Gastroesophageal sphincter (tissue), 4 donors: ENCODE data around the gene PNKP. TPM values are rescaled to one million over a fixed set of nuclear protein-coding genes. Genes with fewer than 3 reads are reported as not detected.

Experiments used
- ATAC-seq: fragments of 150-250 bp; one replicate; pipeline ENCODE4 v1.9.1; 2016; ENCODE audit warnings: mild to moderate bottlenecking, moderate library complexity
- H3K27ac ChIP-seq, 4 donors: fragments of 200-600 bp; sonication (generic) in 3 of 4; 1 replicate in 3 of 4; 2 replicates in 1 of 4; pipeline ENCODE4 v1.5.1; 2016 to 2019
- H3K27me3 ChIP-seq: fragments of 200-600 bp; sonication (generic); one replicate; pipeline ENCODE4 v1.5.1; 2019
- H3K36me3 ChIP-seq, 2 donors: fragments of 200-600 bp; sonication (generic); one replicate each; pipeline ENCODE4 v1.5.1; 2019; ENCODE audit warnings: control low read depth in 1 of 2
- H3K4me1 ChIP-seq, 3 donors: fragments of 200-600 bp; sonication (generic); 1 replicate in 2 of 3; 2 replicates in 1 of 3; pipeline ENCODE4 v1.5.1; 2016 to 2019; ENCODE audit warnings: control low read depth in 2 of 3
- H3K4me3 ChIP-seq, 2 donors: fragments of 200-600 bp; sonication (generic); one replicate each; pipeline ENCODE4 v1.5.1; 2019; ENCODE audit warnings: mild to moderate bottlenecking in 1 of 2, moderate library complexity in 1 of 2
- H3K9me3 ChIP-seq, 3 donors: fragments of 200-600 bp; sonication (generic); one replicate each; pipeline ENCODE4 v1.5.1; 2017 to 2019; ENCODE audit warnings: control low read depth in 2 of 3
- CTCF ChIP-seq, 4 experiments: fragments of 200-600 bp in 2 of 4; fragments of 450-650 bp in 2 of 4; sonication (generic) in 1 of 4; IDR thresholded peaks; one replicate each; pipeline ENCODE4 v1.5.1; 2017 to 2019; ENCODE audit warnings: antibody characterized with exemption in 4 of 4, mild to moderate bottlenecking in 2 of 4, moderate library complexity in 2 of 4
- EP300 ChIP-seq: sonication (generic); formaldehyde crosslinking; IDR thresholded peaks from one replicate; pipeline ENCODE4 v1.6.1; 2017; ENCODE audit warnings: antibody characterized with exemption, mild to moderate bottlenecking
- POLR2A ChIP-seq, 2 donors: fragments of 450-650 bp; IDR thresholded peaks; one replicate each; pipeline ENCODE4 v1.6.1; 2017; ENCODE audit warnings: antibody characterized with exemption in 2 of 2, mild to moderate bottlenecking in 2 of 2, moderate library complexity in 1 of 2
- POLR2AphosphoS5 ChIP-seq: sonication (generic); formaldehyde crosslinking; IDR thresholded peaks from one replicate; pipeline ENCODE4 v1.6.1; 2017; ENCODE audit warnings: antibody characterized with exemption
- WGBS, 2 donors: methylation state at CpG; one replicate each; pipeline ENCODE4 v1.1.5; 2018; ENCODE audit warnings: low coverage in 1 of 2; 5-methylcytosine and 5-hydroxymethylcytosine counted together
- total RNA-seq, 4 donors: library from RNA; depleted of rRNA; stranded (reverse); fragments of >200 nt; gene quantifications; one replicate each; pipeline ENCODE4 v1.1.0, GENCODE V29; 2016

PNKP gene
- total RNA-seq, 4 donors from 2014 or later = 12.5 to 64.3 (median 29.4) TPM

- ATAC-seq = no peak
- 87% methylated on average over 6 of the region's 29 CpGs; no CpG with 5 or more reads in 1 of the 2 donors for WGBS, 2 donors
Measured at GRCh38 chr19:49873129-49873521, 5.7 kb upstream of the PNKP start.

GRCh38 chr19:49872245-49873128, 5.1 kb upstream of the PNKP start:
- peak overlapping the region in 1 of 4 donors; percentile 14 for H3K27ac ChIP-seq

More at GRCh38 chr19:49873129-49873521, 5.7 kb upstream of the PNKP start:
- Histone ChIP-seq H3K27ac (no peak overlapping the region), H3K9me3 (no peaks in the 10 kb centered on the region), H3K36me3 (peaks cover 0 to 42% of the 10 kb centered on the region in 2 donors), H3K4me1 (peaks cover 0 to 68% (median 25%) of the 10 kb centered on the region in 3 donors), H3K27me3 (no peaks in the 10 kb centered on the region), H3K4me3 (no peak overlapping the region)
- TF ChIP-seq CTCF (IDR thresholded peaks at IDR 0.05) (no peak), POLR2A (IDR thresholded peaks at IDR 0.05) (no peak), POLR2AphosphoS5 (no peak), EP300 (no peak)

GRCh38 chr19:49871349-49871985, 4.1 kb upstream of the PNKP start:
- peaks cover 0 to 42% of the 10 kb centered on the region in 2 donors for H3K36me3 ChIP-seq
- H3K27me3 ChIP-seq = no peaks in the 10 kb centered on the region
- H3K9me3 ChIP-seq = no peaks in the 10 kb centered on the region
- H3K27ac ChIP-seq = peak overlapping the region in 1 of 4 donors; percentile 17
- H3K4me1 ChIP-seq = peaks cover 0 to 78% (median 32%) of the 10 kb centered on the region in 3 donors
- 80 to 84% methylated on average over 3 to 4 of the region's 17 CpGs for WGBS, 2 donors
- no peak for ATAC-seq
- TF ChIP-seq EP300 = no peak
- TF ChIP-seq POLR2A (IDR thresholded peaks at IDR 0.05) = no peak
- TF ChIP-seq CTCF (IDR thresholded peaks at IDR 0.05) = no peak
- TF ChIP-seq POLR2AphosphoS5 = no peak
- no peak overlapping the region for H3K4me3 ChIP-seq

More at GRCh38 chr19:49872245-49873128, 5.1 kb upstream of the PNKP start:
- 58 to 72% methylated on average over 2 to 8 of the region's 27 CpGs for WGBS, 2 donors
- no peak for ATAC-seq
- Histone ChIP-seq H3K9me3 (no peaks in the 10 kb centered on the region), H3K4me1 (peaks cover 0 to 72% (median 27%) of the 10 kb centered on the region in 3 donors), H3K4me3 (no peak overlapping the region), H3K27me3 (no peaks in the 10 kb centered on the region), H3K36me3 (peaks cover 0 to 42% of the 10 kb centered on the region in 2 donors)
- TF ChIP-seq POLR2AphosphoS5 (no peak), CTCF (IDR thresholded peaks at IDR 0.05) (no peak), POLR2A (IDR thresholded peaks at IDR 0.05) (no peak), EP300 (no peak)

GRCh38 chr19:49870309-49870901, 3.0 kb upstream of the PNKP start:
- Histone ChIP-seq H3K36me3 (peaks cover 0 to 42% of the 10 kb centered on the region in 2 donors), H3K9me3 (no peaks in the 10 kb centered on the region), H3K4me3 (peak overlapping the region; percentile 48 to 59), H3K27me3 (no peaks in the 10 kb centered on the region), H3K27ac (peak overlapping the region; percentile 55 to 93 (median 91)), H3K4me1 (peaks cover 0 to 83% (median 37%) of the 10 kb centered on the region in 3 donors)
- TF ChIP-seq POLR2A (IDR thresholded peaks at IDR 0.05) (no peak), EP300 (no peak)
- no peak for ATAC-seq
- WGBS, 2 donors = 79% methylated on average over 3 of the region's 15 CpGs; no CpG with 5 or more reads in 1 of the 2 donors
